Activated CD8-positive, alpha-beta memory T cell treated with anti-CD3 and anti-CD28 coated beads for 1 hour (primary cell): Measurements from ENCODE around the gene THY1.
"Not testable (repeated sequence)": the region's sequence is repeated elsewhere in the genome, so short reads cannot be mapped to it uniquely, and the experiment has no call there.

Source experiments
- DNase-seq, 2 donors: peaks; one replicate each; pipeline ENCODE4 v3.0.0-alpha.2; 2020; ENCODE audit warnings: low read depth in 1 of 2; ENCODE audit errors: extremely low read depth in 1 of 2

THY1 gene

GRCh38 chr11:119422809-119423508 is at the start of gene THY1:
TSS of gene THY1 (minus strand) at chr11:119423172. CDS start at chr11:119420905, 2,267 bp downstream.
- DNase-seq: no peak

GRCh38 chr11:119472186-119472855 is 49.3 kb upstream of the THY1 start:
- no peak for DNase-seq

GRCh38 chr11:119471329-119471728 is 48.4 kb upstream of the THY1 start:
- DNase-seq: no peak

GRCh38 chr11:119470317-119471291 is 47.6 kb upstream of the THY1 start:
- no peak for DNase-seq

GRCh38 chr11:119469506-119469905 is 46.5 kb upstream of the THY1 start:
- no peak for DNase-seq

- DNase-seq: no peak
Observed at GRCh38 chr11:119468511-119468910, 45.5 kb upstream of the THY1 start.

GRCh38 chr11:119461229-119461963 is 38.4 kb upstream of the THY1 start:
- DNase-seq: no peak

- DNase-seq: no peak
Observed at GRCh38 chr11:119460582-119460981, 37.6 kb upstream of the THY1 start.

- DNase-seq: no peak
Observed at GRCh38 chr11:119460097-119460496, 37.1 kb upstream of the THY1 start.

- DNase-seq: no peak
Observed at GRCh38 chr11:119459293-119459976, 36.5 kb upstream of the THY1 start.

GRCh38 chr11:119455708-119456107 is 32.7 kb upstream of the THY1 start:
- not testable (repeated sequence) for DNase-seq

- not testable (repeated sequence) for DNase-seq
Observed at GRCh38 chr11:119455241-119455640, 32.3 kb upstream of the THY1 start.

- no peak for DNase-seq
Observed at GRCh38 chr11:119453881-119454280, 30.9 kb upstream of the THY1 start.

GRCh38 chr11:119450590-119451326 is 27.8 kb upstream of the THY1 start:
- no peak for DNase-seq

- DNase-seq: no peak
Observed at GRCh38 chr11:119449498-119449897, 26.5 kb upstream of the THY1 start.

- no peak for DNase-seq
Observed at GRCh38 chr11:119448380-119448779, 25.4 kb upstream of the THY1 start.

- no peak for DNase-seq
Observed at GRCh38 chr11:119447664-119448242, 24.8 kb upstream of the THY1 start.

- no peak for DNase-seq
Observed at GRCh38 chr11:119446871-119447663, 24.1 kb upstream of the THY1 start.
